Gastroesophageal sphincter (tissue), 4 donors: ENCODE data around the gene CCDC107. TPM values are rescaled to one million over a fixed set of nuclear protein-coding genes. Genes with fewer than 3 reads are reported as not detected.

Experiments used
- ATAC-seq: fragments of 150-250 bp; one replicate; pipeline ENCODE4 v1.9.1; 2016; ENCODE audit warnings: mild to moderate bottlenecking, moderate library complexity
- H3K27ac ChIP-seq, 4 donors: fragments of 200-600 bp; sonication (generic) in 3 of 4; 1 replicate in 3 of 4; 2 replicates in 1 of 4; pipeline ENCODE4 v1.5.1; 2016 to 2019
- H3K27me3 ChIP-seq: fragments of 200-600 bp; sonication (generic); one replicate; pipeline ENCODE4 v1.5.1; 2019
- H3K36me3 ChIP-seq, 2 donors: fragments of 200-600 bp; sonication (generic); one replicate each; pipeline ENCODE4 v1.5.1; 2019; ENCODE audit warnings: control low read depth in 1 of 2
- H3K4me1 ChIP-seq, 3 donors: fragments of 200-600 bp; sonication (generic); 1 replicate in 2 of 3; 2 replicates in 1 of 3; pipeline ENCODE4 v1.5.1; 2016 to 2019; ENCODE audit warnings: control low read depth in 2 of 3
- H3K4me3 ChIP-seq, 2 donors: fragments of 200-600 bp; sonication (generic); one replicate each; pipeline ENCODE4 v1.5.1; 2019; ENCODE audit warnings: mild to moderate bottlenecking in 1 of 2, moderate library complexity in 1 of 2
- H3K9me3 ChIP-seq, 3 donors: fragments of 200-600 bp; sonication (generic); one replicate each; pipeline ENCODE4 v1.5.1; 2017 to 2019; ENCODE audit warnings: control low read depth in 2 of 3
- EP300 ChIP-seq: sonication (generic); formaldehyde crosslinking; IDR thresholded peaks from one replicate; pipeline ENCODE4 v1.6.1; 2017; ENCODE audit warnings: antibody characterized with exemption, mild to moderate bottlenecking
- POLR2A ChIP-seq, 2 donors: fragments of 450-650 bp; IDR thresholded peaks; one replicate each; pipeline ENCODE4 v1.6.1; 2017; ENCODE audit warnings: antibody characterized with exemption in 2 of 2, mild to moderate bottlenecking in 2 of 2, moderate library complexity in 1 of 2
- POLR2AphosphoS5 ChIP-seq: sonication (generic); formaldehyde crosslinking; IDR thresholded peaks from one replicate; pipeline ENCODE4 v1.6.1; 2017; ENCODE audit warnings: antibody characterized with exemption
- WGBS, 2 donors: methylation state at CpG; one replicate each; pipeline ENCODE4 v1.1.5; 2018; ENCODE audit warnings: low coverage in 1 of 2; 5-methylcytosine and 5-hydroxymethylcytosine counted together
- total RNA-seq, 4 donors: library from RNA; depleted of rRNA; stranded (reverse); fragments of >200 nt; gene quantifications; one replicate each; pipeline ENCODE4 v1.1.0, GENCODE V29; 2016
- TF ChIP-seq, protein P1 (sequence below), 4 experiments: fragments of 200-600 bp in 2 of 4; fragments of 450-650 bp in 2 of 4; sonication (generic) in 1 of 4; IDR thresholded peaks; one replicate each; pipeline ENCODE4 v1.5.1; 2017 to 2019; ENCODE audit warnings: antibody characterized with exemption in 4 of 4, mild to moderate bottlenecking in 2 of 4, moderate library complexity in 2 of 4

The CCDC107 gene
- total RNA-seq, 4 donors from 2014 or later, result 61.9 to 94.2 (median 87.0) TPM

DNA sequence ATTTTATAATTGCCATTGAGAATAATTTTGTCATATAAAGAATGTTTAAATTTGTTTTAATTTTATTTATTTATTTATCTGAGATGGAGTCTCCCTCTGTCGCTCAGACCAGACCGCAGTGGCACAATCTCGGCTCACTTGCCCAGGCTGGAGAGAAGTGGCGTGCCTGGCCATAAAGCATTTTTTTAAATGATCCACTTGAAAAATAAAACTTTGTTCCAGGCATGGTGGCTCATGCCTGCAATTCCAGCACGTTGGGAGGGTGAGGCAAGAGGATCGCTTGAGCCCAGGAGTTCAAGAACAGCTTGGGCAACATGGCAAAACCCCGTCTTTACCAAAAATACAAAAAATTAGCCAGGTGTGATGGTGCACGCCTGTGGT is 5.3 kb upstream of the CCDC107 start:
- H3K9me3 ChIP-seq, result no peaks in the 10 kb centered on the region
- H3K27me3 ChIP-seq, result no peaks in the 10 kb centered on the region
- no peak for ATAC-seq
- TF ChIP-seq, protein P1, sequence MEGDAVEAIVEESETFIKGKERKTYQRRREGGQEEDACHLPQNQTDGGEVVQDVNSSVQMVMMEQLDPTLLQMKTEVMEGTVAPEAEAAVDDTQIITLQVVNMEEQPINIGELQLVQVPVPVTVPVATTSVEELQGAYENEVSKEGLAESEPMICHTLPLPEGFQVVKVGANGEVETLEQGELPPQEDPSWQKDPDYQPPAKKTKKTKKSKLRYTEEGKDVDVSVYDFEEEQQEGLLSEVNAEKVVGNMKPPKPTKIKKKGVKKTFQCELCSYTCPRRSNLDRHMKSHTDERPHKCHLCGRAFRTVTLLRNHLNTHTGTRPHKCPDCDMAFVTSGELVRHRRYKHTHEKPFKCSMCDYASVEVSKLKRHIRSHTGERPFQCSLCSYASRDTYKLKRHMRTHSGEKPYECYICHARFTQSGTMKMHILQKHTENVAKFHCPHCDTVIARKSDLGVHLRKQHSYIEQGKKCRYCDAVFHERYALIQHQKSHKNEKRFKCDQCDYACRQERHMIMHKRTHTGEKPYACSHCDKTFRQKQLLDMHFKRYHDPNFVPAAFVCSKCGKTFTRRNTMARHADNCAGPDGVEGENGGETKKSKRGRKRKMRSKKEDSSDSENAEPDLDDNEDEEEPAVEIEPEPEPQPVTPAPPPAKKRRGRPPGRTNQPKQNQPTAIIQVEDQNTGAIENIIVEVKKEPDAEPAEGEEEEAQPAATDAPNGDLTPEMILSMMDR (IDR thresholded peaks at IDR 0.05), result no peak
- no peak for TF ChIP-seq POLR2A (IDR thresholded peaks at IDR 0.05)
- peaks cover 0 to 28% (median 0%) of the 10 kb centered on the region in 3 donors for H3K4me1 ChIP-seq
- no peak overlapping the region for H3K4me3 ChIP-seq
- no peak overlapping the region for H3K27ac ChIP-seq
- WGBS, 2 donors, result 92 to 95% methylated on average over 6 to 8 of the region's 8 CpGs
- H3K36me3 ChIP-seq, result no peaks in the 10 kb centered on the region

DNA sequence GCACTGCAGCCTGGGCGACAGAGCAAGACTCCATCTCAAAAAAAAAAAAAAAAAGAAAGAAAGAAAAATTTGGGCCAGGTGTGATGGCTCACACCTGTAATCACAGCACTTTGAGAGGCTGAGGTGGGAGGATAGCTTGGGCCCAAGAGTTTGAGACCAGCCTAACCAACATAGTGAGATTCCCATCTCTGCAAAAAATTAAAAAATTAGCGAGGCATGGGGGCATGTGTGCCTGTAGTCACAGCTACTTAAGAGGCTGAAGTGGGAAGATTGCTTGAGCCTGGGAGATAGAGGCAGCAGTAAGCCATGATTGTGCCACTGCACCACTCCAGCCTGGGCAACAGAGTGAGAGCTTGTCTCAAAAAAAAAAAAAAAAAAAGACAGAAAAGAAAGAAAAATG is 4.5 kb upstream of the CCDC107 start:
- no peak for ATAC-seq
- Histone ChIP-seq H3K27ac (no peak overlapping the region), H3K36me3 (no peaks in the 10 kb centered on the region), H3K27me3 (no peaks in the 10 kb centered on the region), H3K9me3 (no peaks in the 10 kb centered on the region), H3K4me1 (peaks cover 0 to 25% (median 0%) of the 10 kb centered on the region in 3 donors), H3K4me3 (no peak overlapping the region)
- TF ChIP-seq, protein P1 (IDR thresholded peaks at IDR 0.05), result no peak
- TF ChIP-seq POLR2A (IDR thresholded peaks at IDR 0.05), result no peak
- no peak for TF ChIP-seq POLR2AphosphoS5
- TF ChIP-seq EP300, result no peak
- WGBS, 2 donors, result 80 to 83% methylated on average over 1 to 2 of the region's 2 CpGs

DNA sequence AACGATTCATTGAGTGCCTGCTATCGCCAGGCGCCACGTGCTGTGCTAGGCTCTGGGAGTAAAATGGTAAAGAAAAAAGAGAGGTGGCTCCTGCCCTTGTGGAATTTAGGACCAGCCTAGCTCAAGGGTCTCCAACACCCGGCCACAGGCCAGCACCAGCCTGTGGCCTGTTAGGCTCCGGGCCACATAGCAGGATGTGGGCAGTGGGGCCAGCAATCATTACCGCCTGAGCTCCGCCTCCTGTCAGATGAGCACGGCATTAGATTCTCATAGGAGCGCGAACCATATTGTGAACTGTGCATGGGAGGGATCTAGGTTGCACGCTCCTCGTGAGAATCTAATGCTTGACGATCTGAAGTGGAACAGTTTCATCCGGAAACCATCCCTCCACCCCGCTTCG is 1.7 kb upstream of the CCDC107 start:
- TF ChIP-seq POLR2AphosphoS5 (no peak), POLR2A (IDR thresholded peaks at IDR 0.05) (no peak), EP300 (no peak)
- TF ChIP-seq, protein P1 (IDR thresholded peaks at IDR 0.05), result no peak
- Histone ChIP-seq H3K4me3 (no peak overlapping the region), H3K9me3 (no peaks in the 10 kb centered on the region), H3K27me3 (no peaks in the 10 kb centered on the region), H3K27ac (peak overlapping the region; percentile 94 to 100 (median 100)), H3K4me1 (peaks cover 0 to 39% (median under 1%) of the 10 kb centered on the region in 3 donors), H3K36me3 (peaks cover 0 to 11% of the 10 kb centered on the region in 2 donors)
- ATAC-seq, result no peak
- WGBS, 2 donors, result 80% methylated on average over 8 of the region's 17 CpGs; no CpG with 5 or more reads in 1 of the 2 donors

DNA sequence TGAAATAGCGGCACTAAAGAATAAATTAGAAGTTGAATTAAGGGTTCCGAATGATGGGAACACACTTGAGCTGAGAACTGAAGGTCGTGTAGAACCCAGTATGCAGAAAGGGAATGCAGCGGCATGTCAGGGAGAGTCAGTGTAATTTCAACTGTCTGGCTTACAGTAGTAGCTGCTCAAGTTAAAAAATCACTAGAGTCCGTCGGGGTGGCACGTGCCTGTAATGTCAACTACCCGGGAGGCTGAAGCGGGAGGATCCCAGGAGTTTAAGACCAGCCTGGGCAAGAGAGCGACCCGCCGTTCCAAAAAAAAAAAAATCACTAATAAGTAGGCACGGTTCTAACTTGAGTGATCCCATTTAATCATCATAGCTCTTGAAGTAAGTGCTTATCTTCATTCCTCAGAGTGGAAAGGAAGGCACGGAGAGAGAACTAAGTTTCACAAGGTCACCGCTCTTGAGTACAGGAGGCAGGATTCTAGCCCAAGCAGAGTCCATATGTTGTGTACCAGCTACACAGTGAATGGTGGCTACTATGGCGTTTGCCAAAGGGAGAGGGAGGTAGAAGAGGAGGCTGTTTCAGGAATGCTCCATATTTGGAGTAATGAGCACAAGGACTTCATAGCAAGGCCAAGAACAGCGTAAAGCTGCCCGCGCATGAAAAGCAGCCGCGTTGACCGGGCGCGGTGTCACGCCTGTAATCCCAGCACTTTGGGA is 1.1 kb upstream of the CCDC107 start:
- Histone ChIP-seq H3K36me3 (peaks cover 0 to 11% of the 10 kb centered on the region in 2 donors), H3K9me3 (no peaks in the 10 kb centered on the region), H3K27me3 (no peaks in the 10 kb centered on the region), H3K4me1 (peaks cover 0 to 45% (median 7%) of the 10 kb centered on the region in 3 donors), H3K27ac (peak overlapping the region; percentile 94 to 100 (median 100)), H3K4me3 (peak overlapping the region; percentile 1 to 97)
- ATAC-seq, result peak; percentile 19
- TF ChIP-seq POLR2AphosphoS5 (no peak), POLR2A (IDR thresholded peaks at IDR 0.05) (no peak), EP300 (no peak)
- TF ChIP-seq, protein P1 (IDR thresholded peaks at IDR 0.05), result no peak
- 18 to 20% methylated on average over 12 to 24 of the region's 25 CpGs for WGBS, 2 donors

DNA sequence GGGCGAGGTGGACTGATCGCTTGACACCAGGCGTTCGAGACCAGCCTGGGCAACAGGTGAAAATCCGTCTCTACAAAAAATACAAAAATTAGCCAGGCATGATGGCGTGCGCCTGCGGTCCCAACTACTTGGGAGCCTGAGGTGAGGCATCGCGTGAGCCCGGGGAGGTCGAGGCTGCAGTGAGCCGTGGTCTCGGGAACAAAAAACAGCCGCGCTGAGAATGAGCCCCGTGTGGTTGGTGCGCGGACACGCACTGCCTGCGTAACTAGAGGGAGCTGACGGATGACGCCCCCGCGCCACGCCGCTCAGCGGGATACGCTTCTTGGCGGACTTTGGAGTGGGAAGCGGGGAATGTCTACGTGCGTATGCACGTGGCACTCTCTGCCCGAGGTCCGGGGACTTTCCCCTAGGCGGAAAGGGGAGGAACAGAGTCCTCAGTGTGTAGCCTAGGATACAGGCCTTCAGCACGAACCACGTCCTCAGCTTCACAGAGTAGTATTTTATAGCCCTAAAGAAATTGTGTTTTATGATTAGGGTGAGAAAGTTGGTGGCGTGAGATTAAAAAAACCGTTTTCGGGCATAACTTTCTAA is 451 bp upstream of the CCDC107 start, which contains the start of gene RMRP:
TSS of gene RMRP (minus strand) at position 474 of the 591 bp plus-strand sequence.
- Histone ChIP-seq H3K9me3 (no peaks in the 10 kb centered on the region), H3K4me3 (peak within 1 kb of the TSS; percentile 70 to 97), H3K36me3 (peaks cover 0 to 11% of the 10 kb centered on the region in 2 donors), H3K4me1 (peaks cover 0 to 52% (median 8%) of the 10 kb centered on the region in 3 donors), H3K27ac (peak within 1 kb of the TSS; percentile 94 to 100 (median 100)), H3K27me3 (no peaks in the 10 kb centered on the region)
- peak; percentile 95 for TF ChIP-seq EP300
- TF ChIP-seq POLR2A (IDR thresholded peaks at IDR 0.05), result peak; percentile 81 to 82
- TF ChIP-seq POLR2AphosphoS5, result peak; percentile 96
- TF ChIP-seq, protein P1 (IDR thresholded peaks at IDR 0.05), result peak in 3 of 4 experiments; percentile 32 to 74 (median 71)
- 0% methylated on average over 20 to 21 of the region's 42 CpGs for WGBS, 2 donors
- peak; percentile 93 for ATAC-seq
